ENCODE results near the gene ZNF677.
"Not testable (repeated sequence)": the region's sequence is repeated elsewhere in the genome, so short reads cannot be mapped to it uniquely, and the experiment has no call there.

Gene ZNF677

GRCh38 chr19:53254411-53255341 lies at the start of gene ZNF677:
TSS of gene ZNF677 (minus strand) at chr19:53254873. CDS start at chr19:53251550, 3,323 bp downstream.
- DNase-seq, result no peak

GRCh38 chr19:53301341-53301740 lies 46.7 kb upstream of the ZNF677 start:
- DNase-seq, result not testable (repeated sequence)

GRCh38 chr19:53294786-53295441 lies 40.2 kb upstream of the ZNF677 start:
- peak; percentile 12 for DNase-seq

- no peak for DNase-seq
Observed at GRCh38 chr19:53290758-53291549, 36.3 kb upstream of the ZNF677 start.

- DNase-seq, result no peak
Observed at GRCh38 chr19:53285087-53285486, 30.4 kb upstream of the ZNF677 start.

- DNase-seq, result not testable (repeated sequence)
Observed at GRCh38 chr19:53281947-53282346, 27.3 kb upstream of the ZNF677 start.

GRCh38 chr19:53275480-53275879 lies 20.8 kb upstream of the ZNF677 start:
- DNase-seq, result no peak

GRCh38 chr19:53272044-53272443 lies 17.4 kb upstream of the ZNF677 start:
- DNase-seq, result no peak

- not testable (repeated sequence) for DNase-seq
Observed at GRCh38 chr19:53269861-53270260, 15.2 kb upstream of the ZNF677 start.

GRCh38 chr19:53267623-53268022 lies 12.9 kb upstream of the ZNF677 start, which contains the start of gene VN1R4:
TSS of gene VN1R4 (minus strand) at chr19:53267723. CDS start at chr19:53267665, 58 bp downstream.
- DNase-seq, result not testable (repeated sequence)

- peak; percentile 11 for DNase-seq
Observed at GRCh38 chr19:53257715-53258342, 3.2 kb upstream of the ZNF677 start, which contains the start of gene VN1R2. TSS of gene VN1R2 (plus strand) at chr19:53258292. CDS start at chr19:53258376, 84 bp downstream.

GRCh38 chr19:53246498-53246897 lies 8.2 kb downstream of the ZNF677 start:
- no peak for DNase-seq

- no peak for DNase-seq
Observed at GRCh38 chr19:53237114-53237777, 17.4 kb downstream of the ZNF677 start.

GRCh38 chr19:53224606-53225005 lies 30.1 kb downstream of the ZNF677 start:
- DNase-seq, result no peak

- not testable (repeated sequence) for DNase-seq
Observed at GRCh38 chr19:53222716-53223115, 32.0 kb downstream of the ZNF677 start.

- no peak for DNase-seq
Observed at GRCh38 chr19:53212703-53213320, 41.9 kb downstream of the ZNF677 start.

- not testable (repeated sequence) for DNase-seq
Observed at GRCh38 chr19:53211554-53211953, 43.1 kb downstream of the ZNF677 start.

- DNase-seq, result no peak
Observed at GRCh38 chr19:53196777-53197396, 57.8 kb downstream of the ZNF677 start.

GRCh38 chr19:53195265-53195903 lies 59.3 kb downstream of the ZNF677 start:
- peak; percentile 82 for DNase-seq

- no peak for DNase-seq
Observed at GRCh38 chr19:53193535-53194222, 61.0 kb downstream of the ZNF677 start.
